Right kidney (tissue), 1 donor: ENCODE measurements around the gene HAPLN1.

Experiments
- DNase-seq: peaks from one replicate; pipeline ENCODE4 v3.0.0-alpha.2; 2016

The HAPLN1 gene

GRCh38 chr5:83644301-83644700, 76.4 kb downstream of the HAPLN1 start:
- no peak for DNase-seq

GRCh38 chr5:83641946-83642345, 78.7 kb downstream of the HAPLN1 start:
- no peak for DNase-seq

- DNase-seq = no peak
Observed at GRCh38 chr5:83639911-83640310, 80.7 kb downstream of the HAPLN1 start.

- DNase-seq = no peak
Observed at GRCh38 chr5:83636156-83636555, 84.5 kb downstream of the HAPLN1 start.

GRCh38 chr5:83633285-83633684, 87.4 kb downstream of the HAPLN1 start:
- DNase-seq = no peak

GRCh38 chr5:83632874-83633273, 87.8 kb downstream of the HAPLN1 start:
- no peak for DNase-seq

- DNase-seq = no peak
Observed at GRCh38 chr5:83628360-83628759, 92.3 kb downstream of the HAPLN1 start.

GRCh38 chr5:83614841-83615240, 105.8 kb downstream of the HAPLN1 start:
- no peak for DNase-seq

- peak; percentile 6 for DNase-seq
Observed at GRCh38 chr5:83608122-83608521, 112.5 kb downstream of the HAPLN1 start.

GRCh38 chr5:83595217-83595616, 125.4 kb downstream of the HAPLN1 start:
- DNase-seq = no peak

GRCh38 chr5:83590966-83591365, 129.7 kb downstream of the HAPLN1 start:
- no peak for DNase-seq

- no peak for DNase-seq
Observed at GRCh38 chr5:83589786-83590185, 130.9 kb downstream of the HAPLN1 start.
